Lower lobe of right lung (tissue), 2 donors: ENCODE data around the gene ITPR1. TPM values are rescaled to one million over a fixed set of nuclear protein-coding genes. Genes with fewer than 3 reads are reported as not detected.

ENCODE experiments used
- ATAC-seq, 2 donors: fragments of 200-7000 bp; cut with Tn5 transposase; one replicate each; pipeline ENCODE4 v1.9.1; 2020 to 2022; ENCODE audit warnings: mild to moderate bottlenecking in 2 of 2, moderate library complexity in 2 of 2
- DNase-seq: peaks from one replicate; pipeline ENCODE4 v3.0.0-alpha.2; 2020
- H3K27ac ChIP-seq: fragments of 200-600 bp; one replicate; pipeline ENCODE4 v1.8.0; 2022
- H3K27me3 ChIP-seq: fragments of 200-600 bp; one replicate; pipeline ENCODE4 v1.8.0; 2022; ENCODE audit warnings: low read depth
- H3K36me3 ChIP-seq: fragments of 200-600 bp; one replicate; pipeline ENCODE4 v1.8.0; 2022; ENCODE audit warnings: mild to moderate bottlenecking
- H3K4me1 ChIP-seq: fragments of 200-600 bp; one replicate; pipeline ENCODE4 v1.8.0; 2022
- H3K4me3 ChIP-seq: fragments of 200-600 bp; one replicate; pipeline ENCODE4 v1.8.0; 2022; ENCODE audit warnings: mild to moderate bottlenecking
- H3K9me3 ChIP-seq: fragments of 200-600 bp; one replicate; pipeline ENCODE4 v1.8.0; 2022
- intact Hi-C: fragments of 100-400 bp; cut with DNase I; formaldehyde crosslinking; loops from one replicate; pipeline ENCODE4 v1.11.0; 2022
- total RNA-seq: library from RNA; stranded (reverse); fragmentation: NEBNext Ultra II Directional; extraction: Animal tissue kit (Norgen Biotek cat#: 25700); gene quantifications from one replicate; pipeline ENCODE4 v1.2.1, GENCODE V29; 2021
- TF ChIP-seq, protein P1 (sequence below): fragments of 200-600 bp; IDR thresholded peaks from one replicate; pipeline ENCODE4 v1.8.0; 2022; ENCODE audit warnings: antibody characterized with exemption, mild to moderate bottlenecking
- donor health status: DM: no; HTN: yes; CAD: no; lungs with severe emphysema.

ITPR1 gene
- total RNA-seq, 1 donor from 2014 or later, result 69.1 TPM

DNA sequence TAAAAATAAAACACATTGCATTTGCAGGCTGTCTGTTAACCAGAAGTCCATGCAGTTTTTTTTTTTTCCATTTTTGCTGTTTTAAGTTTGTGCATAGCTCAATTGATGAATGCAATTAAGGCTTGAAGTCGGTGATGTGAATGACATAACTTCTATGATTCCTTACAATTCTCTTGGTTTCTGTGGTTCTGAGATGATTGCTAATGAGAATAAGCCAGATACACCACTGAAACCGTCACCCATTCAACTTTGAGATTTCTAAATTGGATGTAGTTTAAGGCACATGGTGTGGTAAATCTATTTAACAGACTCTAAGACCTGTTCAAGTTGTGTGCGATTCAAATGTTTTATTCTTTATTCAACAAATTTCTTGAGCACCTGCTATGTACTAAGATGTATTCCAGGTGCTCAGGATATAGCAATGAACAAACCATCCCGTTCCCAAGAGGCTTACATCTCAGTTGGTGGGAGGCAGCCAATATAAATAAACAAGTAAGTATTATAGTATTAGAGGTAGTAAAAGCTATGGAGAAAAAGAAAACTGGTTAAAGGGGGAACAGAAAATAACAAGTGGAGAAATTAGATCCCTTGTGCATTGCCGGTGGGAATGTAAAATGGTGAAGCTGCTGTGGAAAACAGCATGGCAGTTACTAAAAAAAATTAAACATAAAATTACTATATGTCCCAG is 4.0 kb downstream of the ITPR1 start:
- TF ChIP-seq, protein P1, sequence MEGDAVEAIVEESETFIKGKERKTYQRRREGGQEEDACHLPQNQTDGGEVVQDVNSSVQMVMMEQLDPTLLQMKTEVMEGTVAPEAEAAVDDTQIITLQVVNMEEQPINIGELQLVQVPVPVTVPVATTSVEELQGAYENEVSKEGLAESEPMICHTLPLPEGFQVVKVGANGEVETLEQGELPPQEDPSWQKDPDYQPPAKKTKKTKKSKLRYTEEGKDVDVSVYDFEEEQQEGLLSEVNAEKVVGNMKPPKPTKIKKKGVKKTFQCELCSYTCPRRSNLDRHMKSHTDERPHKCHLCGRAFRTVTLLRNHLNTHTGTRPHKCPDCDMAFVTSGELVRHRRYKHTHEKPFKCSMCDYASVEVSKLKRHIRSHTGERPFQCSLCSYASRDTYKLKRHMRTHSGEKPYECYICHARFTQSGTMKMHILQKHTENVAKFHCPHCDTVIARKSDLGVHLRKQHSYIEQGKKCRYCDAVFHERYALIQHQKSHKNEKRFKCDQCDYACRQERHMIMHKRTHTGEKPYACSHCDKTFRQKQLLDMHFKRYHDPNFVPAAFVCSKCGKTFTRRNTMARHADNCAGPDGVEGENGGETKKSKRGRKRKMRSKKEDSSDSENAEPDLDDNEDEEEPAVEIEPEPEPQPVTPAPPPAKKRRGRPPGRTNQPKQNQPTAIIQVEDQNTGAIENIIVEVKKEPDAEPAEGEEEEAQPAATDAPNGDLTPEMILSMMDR, result no peak
- ATAC-seq, result no peak

DNA sequence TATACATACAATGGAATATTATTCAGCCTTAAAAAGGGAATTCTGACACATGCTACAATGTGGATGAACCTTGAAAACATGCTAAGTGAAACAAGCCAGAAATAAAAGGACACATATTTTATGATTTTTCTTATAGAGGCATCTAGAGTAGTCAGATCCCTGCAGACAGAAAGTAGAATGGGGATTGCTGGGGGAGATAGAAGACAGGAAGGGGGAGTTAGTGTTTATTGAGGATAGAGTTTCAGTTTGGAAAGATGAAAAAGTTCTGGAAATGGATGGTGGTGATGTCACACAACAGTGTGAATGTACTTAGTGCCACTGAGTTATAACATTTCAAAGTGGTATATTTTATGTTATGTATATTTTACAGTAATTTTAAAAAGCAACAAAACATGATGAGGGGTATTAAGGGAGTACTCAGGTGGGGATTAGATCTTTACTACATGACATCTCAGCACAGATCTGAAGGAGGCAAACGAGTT is 4.7 kb downstream of the ITPR1 start:
- H3K4me3 ChIP-seq, result no peak overlapping the region
- intact Hi-C loops, result no loop called here
- peaks cover 21% of the 10 kb centered on the region for H3K36me3 ChIP-seq
- H3K4me1 ChIP-seq, result peaks cover 21% of the 10 kb centered on the region
- no peaks in the 10 kb centered on the region for H3K9me3 ChIP-seq
- TF ChIP-seq, protein P1, result no peak
- no peak overlapping the region for H3K27ac ChIP-seq
- ATAC-seq (no peak), DNase-seq (no peak)
- H3K27me3 ChIP-seq, result no peaks in the 10 kb centered on the region

More for the DNA sequence above, 4.0 kb downstream of the ITPR1 start:
- DNase-seq, result no peak
- Histone ChIP-seq H3K36me3 (peaks cover 21% of the 10 kb centered on the region), H3K27me3 (no peaks in the 10 kb centered on the region), H3K4me3 (no peak overlapping the region), H3K27ac (no peak overlapping the region), H3K9me3 (no peaks in the 10 kb centered on the region), H3K4me1 (peaks cover 21% of the 10 kb centered on the region)
- intact Hi-C loops, result no loop called here

DNA sequence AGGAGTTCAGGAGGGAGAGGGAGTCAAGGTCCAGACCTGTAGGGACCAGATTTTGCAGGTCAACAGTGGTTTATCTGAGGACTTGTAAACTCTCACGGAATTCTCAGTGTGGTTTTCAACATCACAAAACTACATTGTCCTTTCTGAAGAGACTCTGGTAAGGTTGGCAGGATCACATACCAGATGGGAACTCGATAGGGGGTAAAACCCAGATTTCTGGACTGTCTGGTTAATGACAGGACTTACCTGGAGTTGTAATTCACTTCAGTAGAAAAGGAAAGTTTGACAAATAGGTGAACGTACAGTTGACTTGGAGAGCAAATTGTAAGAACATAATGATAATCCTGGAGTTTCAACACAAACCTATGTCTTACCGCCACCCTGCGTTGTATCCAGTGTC is 5.3 kb downstream of the ITPR1 start:
- DNase-seq (no peak), ATAC-seq (no peak)
- Histone ChIP-seq H3K36me3 (peaks cover 21% of the 10 kb centered on the region), H3K27ac (no peak overlapping the region), H3K4me3 (no peak overlapping the region), H3K9me3 (no peaks in the 10 kb centered on the region), H3K4me1 (peaks cover 21% of the 10 kb centered on the region), H3K27me3 (no peaks in the 10 kb centered on the region)
- TF ChIP-seq, protein P1, result no peak
- intact Hi-C loops, result no loop called here

DNA sequence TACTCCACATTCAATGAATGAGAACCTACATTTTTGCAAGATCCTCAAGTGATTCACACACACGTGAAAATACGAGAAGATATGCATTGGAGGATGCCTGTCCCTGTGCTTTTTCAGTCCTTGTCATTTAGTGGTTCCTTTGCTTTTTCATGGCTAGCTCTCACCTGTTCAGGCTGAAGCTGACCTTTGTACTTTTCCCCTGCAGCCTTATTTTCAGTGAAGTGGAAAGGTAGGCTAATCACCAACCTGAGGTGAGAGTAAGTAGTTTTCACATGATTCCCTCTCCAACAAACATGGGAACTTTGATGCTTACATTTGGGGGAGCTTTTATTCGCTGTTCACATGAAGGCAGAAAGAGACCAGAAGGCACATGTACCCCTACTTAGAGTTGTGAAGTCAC is 8.3 kb downstream of the ITPR1 start:
- Histone ChIP-seq H3K27me3 (no peaks in the 10 kb centered on the region), H3K4me1 (peaks cover 15% of the 10 kb centered on the region), H3K9me3 (no peaks in the 10 kb centered on the region), H3K4me3 (no peak overlapping the region), H3K36me3 (peaks cover 21% of the 10 kb centered on the region), H3K27ac (no peak overlapping the region)
- intact Hi-C loops, result no loop called here
- TF ChIP-seq, protein P1, result no peak
- no peak for DNase-seq
- no peak for ATAC-seq

DNA sequence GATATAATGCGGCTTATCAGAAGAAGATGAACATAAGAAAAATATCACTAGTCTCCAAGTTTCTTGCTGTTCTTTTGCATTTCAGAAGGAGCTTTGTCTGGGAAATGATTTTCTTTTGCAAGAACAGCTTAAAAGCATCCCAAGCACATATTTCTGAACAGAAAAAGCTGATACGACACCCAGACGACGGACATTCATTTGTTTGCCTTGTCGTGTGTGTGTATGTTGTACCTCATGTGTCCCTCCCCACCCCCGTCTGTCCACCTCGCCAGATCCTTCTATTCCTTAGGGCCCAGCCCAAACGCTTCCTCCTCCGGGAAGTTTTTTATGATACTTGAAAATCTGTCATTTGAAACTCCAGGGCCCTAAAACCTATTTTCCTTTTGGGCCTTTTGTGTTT is 8.8 kb downstream of the ITPR1 start:
- intact Hi-C loops, result no loop called here
- TF ChIP-seq, protein P1, result no peak
- DNase-seq (no peak), ATAC-seq (no peak)
- peaks cover 15% of the 10 kb centered on the region for H3K4me1 ChIP-seq
- peaks cover 21% of the 10 kb centered on the region for H3K36me3 ChIP-seq
- no peaks in the 10 kb centered on the region for H3K9me3 ChIP-seq
- H3K27ac ChIP-seq, result no peak overlapping the region
- H3K27me3 ChIP-seq, result no peaks in the 10 kb centered on the region
- H3K4me3 ChIP-seq, result no peak overlapping the region
